Loucy (cell line): ENCODE results near the gene FYN.

Experiments
- CTCF ChIP-seq: fragments of 200-600 bp; sonication (generic); conservative IDR thresholded peaks from 2 replicates; pipeline ENCODE4 v1.5.1; 2014; ENCODE audit warnings: mild to moderate bottlenecking, antibody characterized with exemption, low read length
- EZH2phosphoT487 ChIP-seq: fragments of 200-600 bp; IDR thresholded peaks from 2 replicates; pipeline ENCODE4 v1.6.1; 2018; ENCODE audit warnings: antibody characterized with exemption, mild to moderate bottlenecking, moderate library complexity, borderline replicate concordance

DNA sequence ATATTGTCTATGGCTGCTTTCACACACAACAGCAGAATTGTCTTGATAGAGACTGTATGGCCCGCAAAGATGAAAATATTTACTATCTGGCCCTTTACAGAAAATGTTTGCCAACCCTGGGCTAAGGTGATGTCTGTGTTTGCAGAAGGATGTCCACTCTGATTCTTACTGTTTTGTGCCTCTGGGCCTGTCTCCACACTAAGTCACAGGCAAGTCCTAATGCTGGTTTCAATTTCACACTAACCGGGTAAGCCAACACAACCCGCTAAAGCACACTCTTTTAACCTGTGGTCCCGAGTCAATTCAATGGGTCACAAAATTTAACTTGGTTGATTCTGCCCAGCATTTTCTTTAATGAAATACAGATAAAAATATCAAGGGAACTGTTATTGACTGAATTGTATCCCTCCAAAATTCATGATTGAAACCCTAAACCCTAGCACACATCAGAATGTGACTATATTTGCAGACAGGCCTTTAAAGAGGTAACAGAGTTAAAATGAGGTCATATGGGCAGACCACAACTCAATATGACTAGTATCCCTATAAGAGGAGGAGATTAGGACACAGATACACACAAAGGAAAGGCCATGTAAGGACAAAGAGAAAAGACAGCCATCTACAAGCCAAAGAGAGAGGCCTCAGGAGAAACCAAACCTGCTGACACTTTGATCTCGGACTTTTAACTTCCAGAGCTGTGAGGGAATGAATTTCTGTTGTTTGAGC, 78.4 kb downstream of the FYN start:
- TF ChIP-seq CTCF, result no peak
- no peak for TF ChIP-seq EZH2phosphoT487
